ENCODE results near the gene FMNL2.

DNA sequence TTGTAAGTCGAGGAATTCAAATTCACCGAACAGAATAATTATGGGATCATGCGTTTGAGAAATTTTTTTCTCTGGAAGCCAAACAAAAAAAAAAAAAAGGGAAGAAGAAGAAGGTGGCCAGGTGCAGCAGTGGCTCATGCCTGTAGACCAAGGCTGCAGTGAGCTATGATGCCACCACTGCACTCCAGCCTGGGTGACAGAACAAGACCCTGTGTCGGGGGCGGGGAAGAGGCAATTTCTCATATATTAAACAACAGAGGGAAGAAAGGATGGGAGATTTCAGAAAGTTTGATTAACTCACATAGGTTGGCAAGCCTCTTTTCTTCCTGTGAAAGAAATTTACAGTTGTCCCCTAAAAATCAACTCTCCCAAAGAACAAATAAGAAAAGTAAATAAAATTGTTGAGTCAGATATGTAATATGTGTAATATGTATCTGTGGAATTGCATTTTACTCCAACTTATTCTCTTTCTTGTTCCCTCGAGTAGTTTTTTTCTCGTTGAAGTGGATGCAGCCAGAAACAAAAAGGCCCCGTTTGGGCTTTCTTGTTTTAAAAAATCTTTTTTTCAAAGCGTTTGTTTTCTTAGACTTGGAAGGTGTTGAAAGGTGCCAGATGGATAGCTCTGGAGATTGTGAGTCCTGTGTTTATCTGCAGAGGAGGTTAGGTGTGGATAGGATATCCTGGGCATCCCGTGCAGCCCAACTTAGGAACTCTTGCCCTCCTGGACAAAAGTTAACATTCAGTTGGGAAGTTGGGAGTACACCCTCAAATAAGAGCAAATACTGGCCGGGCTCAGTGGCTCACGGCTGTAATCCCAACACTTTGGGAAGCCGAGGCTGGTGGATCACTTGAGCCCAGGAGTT is 25.4 kb upstream of the FMNL2 start:
- TF ChIP-seq, protein P1, sequence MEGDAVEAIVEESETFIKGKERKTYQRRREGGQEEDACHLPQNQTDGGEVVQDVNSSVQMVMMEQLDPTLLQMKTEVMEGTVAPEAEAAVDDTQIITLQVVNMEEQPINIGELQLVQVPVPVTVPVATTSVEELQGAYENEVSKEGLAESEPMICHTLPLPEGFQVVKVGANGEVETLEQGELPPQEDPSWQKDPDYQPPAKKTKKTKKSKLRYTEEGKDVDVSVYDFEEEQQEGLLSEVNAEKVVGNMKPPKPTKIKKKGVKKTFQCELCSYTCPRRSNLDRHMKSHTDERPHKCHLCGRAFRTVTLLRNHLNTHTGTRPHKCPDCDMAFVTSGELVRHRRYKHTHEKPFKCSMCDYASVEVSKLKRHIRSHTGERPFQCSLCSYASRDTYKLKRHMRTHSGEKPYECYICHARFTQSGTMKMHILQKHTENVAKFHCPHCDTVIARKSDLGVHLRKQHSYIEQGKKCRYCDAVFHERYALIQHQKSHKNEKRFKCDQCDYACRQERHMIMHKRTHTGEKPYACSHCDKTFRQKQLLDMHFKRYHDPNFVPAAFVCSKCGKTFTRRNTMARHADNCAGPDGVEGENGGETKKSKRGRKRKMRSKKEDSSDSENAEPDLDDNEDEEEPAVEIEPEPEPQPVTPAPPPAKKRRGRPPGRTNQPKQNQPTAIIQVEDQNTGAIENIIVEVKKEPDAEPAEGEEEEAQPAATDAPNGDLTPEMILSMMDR (conservative IDR thresholded peaks at IDR 0.05; ENCODE audit: low read depth, low read length), result no peak
- no peak for TF ChIP-seq EZH2 (IDR thresholded peaks at IDR 0.05; ENCODE audit: borderline replicate concordance, low read depth, low read length, poor library complexity, severe bottlenecking)

Data from A673 (cell line).